ENCODE data around the gene LDHAL6A. TPM values are rescaled to one million over a fixed set of nuclear protein-coding genes. Genes with fewer than 3 reads are reported as not detected.
A peak's percentile ranks its signal among the peaks of the same experiment; 100 is the strongest.

Gene LDHAL6A
- total RNA-seq, 6 donors from 2014 or later = not detected

DNA sequence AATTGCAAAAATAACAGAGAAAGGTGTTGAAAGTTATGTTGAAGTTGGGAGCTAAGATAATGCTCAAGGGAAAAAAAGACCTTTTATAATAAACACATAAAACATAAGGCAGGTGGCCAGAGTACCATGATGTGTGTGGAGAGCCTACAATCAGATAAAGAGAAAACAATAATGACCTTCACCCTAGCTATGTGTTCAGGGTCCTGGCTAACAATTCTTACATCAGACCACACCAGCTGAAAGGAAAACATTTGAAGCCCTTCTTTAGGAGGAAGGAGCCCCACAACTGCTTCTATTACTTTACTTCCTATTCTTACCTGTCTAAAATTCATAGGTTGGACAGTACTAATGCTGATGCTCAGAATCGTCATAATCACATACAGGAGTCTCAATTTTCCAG lies 68.6 kb downstream of the LDHAL6A start:
- Histone ChIP-seq H3K4me1 (peaks cover 19 to 41% (median 20%) of the 10 kb centered on the region in 4 donors), H3K27me3 (no peaks in the 10 kb centered on the region), H3K9me3 (no peaks in the 10 kb centered on the region), H3K36me3 (peaks cover 0 to 15% (median 0%) of the 10 kb centered on the region in 4 donors), H3K27ac (no peak overlapping the region), H3K4me3 (no peak overlapping the region)
- WGBS, 2 donors = 84 to 89% methylated on average over 1 of the region's 1 CpG
- ATAC-seq (ENCODE audit: low FRiP score in 2 of 2) = no peak
- no peak for DNase-seq
- TF ChIP-seq POLR2A (IDR thresholded peaks at IDR 0.05) (no peak), POLR2AphosphoS5 (IDR thresholded peaks at IDR 0.05) (no peak), CTCF (IDR thresholded peaks at IDR 0.05) (no peak), EP300 (IDR thresholded peaks at IDR 0.05) (no peak)

DNA sequence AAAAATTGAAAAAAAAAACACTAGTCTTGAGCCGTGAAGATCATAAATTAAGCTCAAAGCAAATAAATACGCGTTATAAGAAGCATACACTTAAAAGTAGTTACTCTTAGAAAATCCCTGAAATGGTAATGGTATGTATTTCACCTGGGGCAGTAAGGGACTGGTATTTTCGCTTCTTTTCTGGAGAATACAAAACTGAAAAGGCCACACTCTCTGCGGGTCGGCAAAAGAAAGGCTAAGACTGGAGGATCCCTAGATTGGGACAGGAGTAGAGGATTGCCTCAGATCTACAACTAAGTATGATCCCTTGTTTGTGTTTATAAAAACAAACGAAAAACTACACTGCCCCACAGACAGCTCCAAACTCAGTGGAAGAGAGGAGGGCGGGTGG lies 70.5 kb downstream of the LDHAL6A start:
- ATAC-seq (ENCODE audit: low FRiP score in 2 of 2) (peak in 1 of 2 donors; percentile 17), DNase-seq (no peak)
- peaks cover 19 to 41% (median 20%) of the 10 kb centered on the region in 4 donors for H3K4me1 ChIP-seq
- TF ChIP-seq CTCF (IDR thresholded peaks at IDR 0.05) (no peak), POLR2AphosphoS5 (IDR thresholded peaks at IDR 0.05) (no peak), EP300 (IDR thresholded peaks at IDR 0.05) (no peak)
- WGBS, 2 donors = 1% methylated on average over 8 of the region's 8 CpGs
- H3K27me3 ChIP-seq = no peaks in the 10 kb centered on the region
- peak overlapping the region; percentile 97 to 99 (median 98) for H3K27ac ChIP-seq
- peak overlapping the region; percentile 54 to 96 (median 80) for H3K4me3 ChIP-seq
- H3K9me3 ChIP-seq = no peaks in the 10 kb centered on the region
- H3K36me3 ChIP-seq = peaks cover 0 to 12% (median 2%) of the 10 kb centered on the region in 4 donors

DNA sequence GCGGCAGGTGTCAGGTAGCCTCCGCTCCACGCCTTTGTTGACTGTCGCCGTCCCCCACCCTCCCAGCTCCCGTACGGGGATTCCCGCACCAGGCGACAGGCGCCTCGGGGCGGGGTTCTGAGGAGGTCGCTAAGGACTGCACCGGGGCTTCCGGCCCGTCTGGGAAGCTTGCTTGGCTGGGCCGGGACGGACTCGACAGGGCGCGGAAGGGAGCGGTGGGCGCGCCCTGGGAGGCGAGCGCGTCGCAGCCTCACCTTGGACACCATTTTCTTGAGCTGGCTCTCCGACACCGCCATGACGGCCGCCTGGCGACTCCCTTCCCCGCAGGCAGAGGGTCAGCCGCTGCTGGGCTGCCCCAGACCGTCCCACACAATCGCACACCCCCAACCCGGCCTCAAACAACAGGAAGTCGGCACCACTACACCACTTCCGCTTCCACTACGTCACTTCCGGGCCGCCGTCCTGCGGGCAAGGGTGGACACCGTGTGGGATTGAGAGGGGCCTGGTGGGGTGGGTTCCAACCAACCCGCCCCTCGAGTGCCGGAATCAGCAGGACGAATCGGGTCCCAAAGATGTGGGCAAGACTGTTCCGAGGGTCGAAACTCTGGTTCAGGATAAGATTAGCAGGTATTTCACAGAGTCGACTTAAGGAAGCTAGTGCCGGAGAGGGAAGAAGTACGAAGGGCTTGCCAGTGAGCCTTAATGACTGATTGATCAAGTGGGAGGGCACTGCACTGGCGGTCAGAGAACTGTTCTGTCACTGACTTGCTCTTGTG lies 71.1 kb downstream of the LDHAL6A start, which contains the start of gene TSG101:
Gene TSG101 (minus strand): TSS at position 422 of the 776 bp plus-strand sequence. CDS start 126 bp downstream, at position 296.
- Histone ChIP-seq H3K9me3 (no peaks in the 10 kb centered on the region), H3K27ac (peak within 1 kb of the TSS; percentile 97 to 99 (median 98)), H3K27me3 (no peaks in the 10 kb centered on the region), H3K36me3 (peaks cover 0 to 16% (median 3%) of the 10 kb centered on the region in 4 donors), H3K4me3 (peak within 1 kb of the TSS; percentile 54 to 96 (median 80)), H3K4me1 (peaks cover 19 to 41% (median 20%) of the 10 kb centered on the region in 4 donors)
- ATAC-seq (ENCODE audit: low FRiP score in 2 of 2) (peak; percentile 98 to 100), DNase-seq (peak; percentile 92 to 94)
- TF ChIP-seq POLR2A (IDR thresholded peaks at IDR 0.05) (peak; percentile 73 to 97 (median 80)), EP300 (IDR thresholded peaks at IDR 0.05) (peak in 3 of 4 donors; percentile 29 to 71 (median 59)), CTCF (IDR thresholded peaks at IDR 0.05) (no peak), POLR2AphosphoS5 (IDR thresholded peaks at IDR 0.05) (peak; percentile 97 to 99)
- 1% methylated on average over 28 to 37 of the region's 57 CpGs for WGBS, 2 donors

DNA sequence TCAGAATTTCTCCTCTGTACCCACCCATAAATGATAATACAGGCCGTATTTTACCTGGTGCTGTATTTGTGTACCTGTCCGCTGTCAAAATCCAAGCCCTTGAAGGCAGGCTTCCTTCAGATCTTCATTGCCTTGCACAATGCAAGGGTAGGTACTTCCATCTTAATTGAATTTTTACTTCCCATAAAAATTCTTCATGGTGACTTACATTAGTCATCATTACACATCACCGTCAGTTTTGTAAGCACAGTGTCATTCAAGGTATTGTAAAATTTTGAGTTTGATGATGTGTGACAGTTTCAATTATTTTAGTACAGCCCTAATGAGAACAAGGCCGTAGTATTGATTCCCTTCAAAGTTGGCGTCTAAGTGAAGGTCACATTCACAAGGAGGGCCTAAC lies 71.9 kb downstream of the LDHAL6A start:
- WGBS, 2 donors = 47 to 49% methylated on average over 5 of the region's 5 CpGs
- ATAC-seq (ENCODE audit: low FRiP score in 2 of 2) = peak in 1 of 2 donors; percentile 23

More for the DNA sequence above, 71.9 kb downstream of the LDHAL6A start:
- DNase-seq = no peak
- peak overlapping the region in 3 of 4 donors; percentile 78 to 96 (median 83) for H3K4me3 ChIP-seq
- H3K9me3 ChIP-seq = no peaks in the 10 kb centered on the region
- peak overlapping the region; percentile 97 to 99 (median 98) for H3K27ac ChIP-seq
- H3K27me3 ChIP-seq = no peaks in the 10 kb centered on the region
- no peak for TF ChIP-seq EP300 (IDR thresholded peaks at IDR 0.05)
- no peak for TF ChIP-seq POLR2AphosphoS5 (IDR thresholded peaks at IDR 0.05)
- TF ChIP-seq POLR2A (IDR thresholded peaks at IDR 0.05) = no peak
- TF ChIP-seq CTCF (IDR thresholded peaks at IDR 0.05) = no peak
- H3K36me3 ChIP-seq = peaks cover 0 to 19% (median 4%) of the 10 kb centered on the region in 4 donors
- H3K4me1 ChIP-seq = peaks cover 17 to 38% (median 20%) of the 10 kb centered on the region in 4 donors

Other genes starting within 250 kb of the LDHAL6A start
- gene SAA4, start 219.1 kb upstream of the LDHAL6A start, total RNA-seq = under 1 TPM in 1 of 6 donors, not detected in 5; 0.72 TPM
- 10 to 100 TPM in 3 of 6 donors, 1 to 10 TPM in 2, not detected in 1; 2.0 to 50.3 (median 11.7) TPM for gene SAA2, start 207.2 kb upstream of the LDHAL6A start, total RNA-seq
- gene SAA1, start 189.6 kb upstream of the LDHAL6A start, total RNA-seq = 10 to 100 TPM in 5 of 6 donors, 1 to 10 TPM in 1; 9.0 to 92.5 (median 16.2) TPM
- gene HPS5, start 133.7 kb upstream of the LDHAL6A start, total RNA-seq = 10 to 100 TPM; 18.6 to 40.9 (median 31.1) TPM
- gene GTF2H1, start 133.3 kb upstream of the LDHAL6A start, total RNA-seq = 10 to 100 TPM; 22.8 to 52.7 (median 39.3) TPM
- gene LDHA, start 61.3 kb upstream of the LDHAL6A start, total RNA-seq = 100 to 1,000 TPM; 101 to 417 (median 275) TPM
- gene LDHC, start 43.5 kb upstream of the LDHAL6A start, total RNA-seq = not detected
- 10 to 100 TPM; 40.9 to 77.2 (median 56.8) TPM for gene TSG101, start 71.1 kb downstream of the LDHAL6A start, total RNA-seq
- 10 to 100 TPM; 10.3 to 26.0 (median 19.1) TPM for gene UEVLD, start 132.9 kb downstream of the LDHAL6A start, total RNA-seq
- gene MISFA, start 143.9 kb downstream of the LDHAL6A start, total RNA-seq = 1 to 10 TPM in 3 of 6 donors, under 1 TPM in 1, not detected in 2; 0.76 to 6.0 (median 1.8) TPM
- 10 to 100 TPM in 5 of 6 donors, 1 to 10 TPM in 1; 10.0 to 25.5 (median 18.6) TPM for gene SPTY2D1, start 178.5 kb downstream of the LDHAL6A start, total RNA-seq
- 10 to 100 TPM in 3 of 6 donors, 1 to 10 TPM in 3; 4.6 to 18.0 (median 8.5) TPM for gene TMEM86A, start 242.9 kb downstream of the LDHAL6A start, total RNA-seq